NCI-H345 (cell line): Measurements from ENCODE around the gene THRB.
A peak's percentile ranks its signal among the peaks of the same experiment; 100 is the strongest.
"Not testable (repeated sequence)": the region's sequence is repeated elsewhere in the genome, so short reads cannot be mapped to it uniquely, and the experiment has no call there.

Experiments used
- DNase-seq: peaks from one replicate; lab custom pipeline; 2025; lab: John Stamatoyannopoulos, UW

Gene THRB

DNA sequence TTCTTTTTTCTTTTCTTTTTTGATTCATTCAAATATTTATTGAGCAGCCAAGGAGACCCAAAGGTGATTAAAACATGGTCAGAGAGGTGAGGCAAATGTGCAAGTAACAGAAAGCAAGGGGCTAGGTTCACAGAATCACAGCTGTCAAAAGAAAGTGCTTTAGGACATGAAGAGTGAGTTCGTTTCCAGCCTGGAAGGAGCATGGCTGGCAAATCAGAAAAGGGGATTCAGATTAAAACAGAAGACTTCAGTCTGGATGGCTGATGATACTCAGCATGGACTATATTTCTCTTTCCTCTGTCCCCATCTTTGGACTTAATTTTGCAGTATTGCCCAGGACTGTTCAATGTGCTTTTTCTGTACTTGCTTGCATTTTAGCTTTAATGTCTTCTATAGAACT is 398.4 kb downstream of the THRB start:
- DNase-seq, result no peak

DNA sequence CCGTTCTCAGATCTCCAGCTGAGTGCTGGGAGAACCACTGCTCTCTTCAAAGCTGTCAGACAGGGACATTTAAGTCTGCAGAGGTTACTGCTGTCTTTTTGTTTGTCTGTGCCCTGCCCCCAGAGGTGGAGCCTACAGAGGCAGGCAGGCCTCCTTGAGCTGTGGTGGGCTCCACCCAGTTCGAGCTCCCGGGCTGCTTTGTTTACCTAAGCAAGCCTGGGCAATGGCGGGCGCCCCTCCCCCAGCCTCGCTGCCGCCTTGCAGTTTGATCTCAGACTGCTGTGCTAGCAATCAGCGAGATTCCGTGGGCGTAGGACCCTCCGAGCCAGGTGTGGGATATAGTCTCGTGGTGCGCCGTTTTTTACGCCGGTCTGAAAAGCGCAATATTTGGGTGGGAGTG is 399.8 kb downstream of the THRB start:
- DNase-seq, result not testable (repeated sequence)

- DNase-seq, result no peak
Observed at GRCh38 chr3:24088782-24089181, 405.9 kb downstream of the THRB start.

- no peak for DNase-seq
Observed at GRCh38 chr3:24087469-24087868, 407.2 kb downstream of the THRB start.

DNA sequence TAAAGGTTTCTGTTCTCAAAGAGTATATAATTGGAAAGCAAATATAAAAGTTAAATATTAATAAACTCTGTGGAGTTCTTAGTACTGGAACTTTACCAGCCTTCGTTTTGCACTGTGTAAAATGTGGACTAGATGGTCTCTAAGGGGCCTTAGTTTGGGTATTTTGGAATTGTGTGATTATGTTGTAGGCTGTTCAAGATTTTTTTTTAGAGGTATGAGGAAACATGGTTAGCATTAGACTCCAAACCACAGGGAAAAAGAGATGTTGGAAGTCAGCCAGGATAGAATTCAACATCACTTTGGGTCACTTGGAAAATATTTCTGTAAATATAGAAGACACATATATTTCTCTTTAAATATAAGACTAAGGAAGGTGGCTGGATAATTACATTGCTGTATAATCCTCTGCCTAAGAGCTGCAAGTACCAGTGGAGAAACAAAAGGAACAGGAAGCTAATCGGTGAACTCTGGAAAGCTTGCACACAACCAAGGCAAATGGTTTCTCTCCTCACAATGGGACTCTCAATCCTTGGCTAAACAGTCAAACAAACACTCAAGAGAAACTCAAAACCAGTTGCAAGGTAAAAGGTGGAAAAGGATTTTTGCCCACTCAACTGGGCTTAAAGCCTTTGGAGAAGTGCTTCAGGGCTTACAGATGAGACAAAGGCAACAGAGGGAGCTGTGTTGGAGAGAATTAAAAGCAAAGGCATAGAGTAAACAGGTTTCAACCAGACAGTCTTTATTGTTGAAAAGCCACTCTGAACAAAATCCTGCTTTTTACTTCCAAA is 407.8 kb downstream of the THRB start:
- DNase-seq, result peak; percentile 93

DNA sequence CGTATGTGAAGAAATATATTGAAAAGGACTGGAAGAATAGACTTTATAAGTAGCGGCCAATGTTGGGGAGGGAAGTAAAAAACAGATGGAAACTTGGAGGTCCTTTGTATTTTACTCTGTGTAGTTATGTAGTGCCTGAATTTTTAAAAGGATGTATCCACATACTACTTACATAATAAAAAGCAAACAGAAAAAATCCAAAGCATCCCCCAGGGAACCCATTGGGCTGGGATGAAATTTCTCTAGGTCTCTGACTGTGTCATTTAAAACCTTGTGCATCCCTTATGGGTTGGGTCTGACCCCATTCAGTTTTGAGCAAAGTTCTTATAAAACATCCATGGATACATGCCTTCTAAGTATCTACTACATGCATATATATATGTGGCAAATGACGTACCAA is 408.4 kb downstream of the THRB start:
- DNase-seq, result no peak

DNA sequence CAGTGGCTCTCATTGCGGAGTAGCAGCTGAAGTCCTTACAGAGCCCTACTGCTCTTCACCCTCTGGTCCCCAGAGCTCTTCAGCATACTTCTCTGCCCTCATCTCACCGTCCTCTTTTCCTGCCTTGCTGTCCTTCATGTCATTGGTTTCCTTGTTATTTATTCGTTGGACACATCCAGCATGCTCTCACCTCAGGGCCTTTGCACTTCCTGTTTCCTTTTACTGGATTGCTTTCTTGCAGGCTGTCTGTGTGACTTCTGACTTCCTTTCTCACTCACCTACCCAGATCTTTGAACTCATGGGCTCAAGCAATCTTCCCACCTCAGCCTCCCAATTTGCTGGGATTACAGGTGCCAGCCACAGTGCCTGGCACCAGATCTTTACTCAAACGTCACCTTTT is 422.5 kb downstream of the THRB start:
- DNase-seq, result no peak

DNA sequence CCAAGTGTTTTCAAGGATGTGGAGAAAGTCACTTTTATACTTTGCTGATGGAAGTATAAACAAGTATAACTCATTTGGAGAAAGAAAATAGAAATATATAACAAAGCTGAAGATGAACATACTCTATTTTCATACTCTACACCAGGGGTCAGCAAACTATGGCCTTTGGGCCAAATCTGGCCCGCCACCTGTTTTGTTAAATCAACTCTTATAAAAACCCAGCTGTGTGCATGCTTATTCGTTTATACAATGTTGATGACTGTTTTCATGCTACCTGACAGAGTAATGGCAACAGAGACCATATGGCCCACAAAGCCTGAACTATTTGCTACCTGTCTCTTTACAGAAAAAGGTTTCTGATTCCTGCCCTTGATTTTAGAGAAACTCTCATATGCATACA is 425.6 kb downstream of the THRB start:
- DNase-seq, result peak; percentile 21

DNA sequence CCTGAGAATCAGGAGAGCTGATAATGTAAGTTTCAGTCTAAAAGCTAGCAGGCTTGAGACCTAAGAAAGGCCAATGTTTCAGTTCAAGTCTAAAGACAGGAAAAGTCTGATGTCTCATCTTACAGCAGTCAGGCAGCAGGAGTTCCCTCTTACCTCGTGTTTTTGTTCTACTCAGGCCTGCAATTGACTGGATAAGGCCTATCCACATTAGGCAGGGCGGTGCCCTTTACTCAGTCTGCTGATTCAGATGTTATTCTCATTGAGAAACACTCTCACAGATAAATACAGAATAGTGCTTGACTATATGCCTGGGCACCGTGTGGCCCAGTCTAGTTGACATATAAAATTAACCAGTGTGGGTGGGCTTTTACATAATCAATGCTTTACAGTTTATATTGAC is 427.2 kb downstream of the THRB start:
- no peak for DNase-seq
